Bone marrow (tissue), 2 donors: ENCODE data around the gene CHD2.

Experiments
- DNase-seq, 2 donors: peaks; one replicate each; lab custom pipeline; 2025; lab: John Stamatoyannopoulos, UW

Gene CHD2

GRCh38 chr15:93068581-93069199 lies 168.6 kb downstream of the CHD2 start:
- no peak for DNase-seq

- no peak for DNase-seq
These were observed 170.0 kb downstream of the CHD2 start for GRCh38 chr15:93070132-93070531.

DNA sequence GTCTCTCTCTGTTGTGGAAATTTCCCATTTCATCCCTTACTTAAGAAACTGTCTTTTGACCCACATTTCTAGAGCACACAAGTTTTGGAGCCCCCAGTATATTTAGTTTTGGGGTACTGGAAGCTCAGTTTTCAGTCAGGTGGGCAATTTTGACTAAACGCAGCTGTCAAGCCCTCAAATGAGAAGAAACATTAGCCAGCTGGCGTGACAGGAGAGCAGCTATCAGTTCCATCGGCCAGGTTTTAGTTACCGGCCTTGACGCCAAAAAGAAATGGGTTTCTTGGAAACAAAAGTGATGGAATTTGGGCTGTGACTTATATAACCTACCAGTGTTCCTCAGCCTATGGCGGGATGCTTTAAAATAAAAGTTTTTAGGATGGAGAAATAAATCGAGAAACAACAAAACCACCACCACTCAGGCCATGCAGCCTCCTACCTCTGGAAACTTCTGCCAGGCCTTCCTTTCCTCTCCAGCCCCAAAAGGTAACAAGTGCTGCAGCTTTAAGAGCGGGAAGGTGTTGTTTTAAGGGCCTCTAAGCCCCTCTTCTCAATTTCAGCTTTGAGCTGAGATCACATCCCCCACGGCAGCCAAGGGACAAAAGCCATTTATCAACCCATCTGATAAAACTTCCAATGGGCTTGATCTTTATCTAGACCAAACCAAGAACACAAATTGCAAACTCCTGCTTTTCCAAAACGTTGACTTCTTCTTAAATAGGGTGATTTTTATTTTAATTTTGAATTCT lies 170.6 kb downstream of the CHD2 start:
- DNase-seq, result no peak

DNA sequence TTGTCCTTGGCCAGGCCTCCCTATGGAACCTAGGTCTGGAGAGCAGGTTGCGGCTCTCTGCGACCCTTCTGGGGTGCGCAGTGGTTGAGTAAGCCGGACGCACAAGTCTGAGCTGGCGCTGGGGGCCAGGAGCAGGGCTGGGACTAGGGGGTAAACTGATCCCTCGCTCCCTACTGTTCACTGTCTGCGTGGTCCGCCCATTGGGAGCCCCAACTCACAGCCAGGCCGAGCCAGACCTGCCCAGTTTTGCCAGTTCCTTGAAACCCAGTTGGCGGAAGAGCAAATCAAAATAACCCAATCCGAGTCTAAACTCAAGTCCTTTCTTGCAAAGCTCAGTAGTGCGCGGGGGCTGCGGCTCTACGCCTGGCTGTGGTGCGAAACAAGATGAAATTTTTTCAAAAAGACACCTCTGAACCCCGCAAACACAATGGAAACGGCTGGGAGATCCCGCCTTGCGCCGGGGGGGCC lies 171.4 kb downstream of the CHD2 start:
- DNase-seq, result no peak

DNA sequence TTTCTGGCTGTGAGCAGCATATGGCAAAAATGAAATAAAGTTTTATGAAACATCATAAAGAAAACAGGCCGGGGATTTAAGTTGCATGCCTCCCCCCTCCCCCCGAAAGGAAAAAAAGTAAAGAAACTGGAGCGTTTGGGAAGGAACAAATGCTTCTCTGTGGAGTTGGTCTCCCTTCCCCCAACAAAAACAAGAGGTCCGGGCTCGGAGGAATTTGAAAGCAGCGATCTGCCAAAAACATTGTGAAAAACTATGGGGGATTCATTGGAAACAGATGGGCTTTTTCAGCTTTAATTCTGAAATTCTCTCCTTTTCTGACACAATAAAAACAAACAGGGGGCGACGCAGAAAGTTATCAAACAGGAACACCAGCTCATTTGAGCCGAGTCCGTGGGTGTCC lies 171.9 kb downstream of the CHD2 start:
- no peak for DNase-seq

DNA sequence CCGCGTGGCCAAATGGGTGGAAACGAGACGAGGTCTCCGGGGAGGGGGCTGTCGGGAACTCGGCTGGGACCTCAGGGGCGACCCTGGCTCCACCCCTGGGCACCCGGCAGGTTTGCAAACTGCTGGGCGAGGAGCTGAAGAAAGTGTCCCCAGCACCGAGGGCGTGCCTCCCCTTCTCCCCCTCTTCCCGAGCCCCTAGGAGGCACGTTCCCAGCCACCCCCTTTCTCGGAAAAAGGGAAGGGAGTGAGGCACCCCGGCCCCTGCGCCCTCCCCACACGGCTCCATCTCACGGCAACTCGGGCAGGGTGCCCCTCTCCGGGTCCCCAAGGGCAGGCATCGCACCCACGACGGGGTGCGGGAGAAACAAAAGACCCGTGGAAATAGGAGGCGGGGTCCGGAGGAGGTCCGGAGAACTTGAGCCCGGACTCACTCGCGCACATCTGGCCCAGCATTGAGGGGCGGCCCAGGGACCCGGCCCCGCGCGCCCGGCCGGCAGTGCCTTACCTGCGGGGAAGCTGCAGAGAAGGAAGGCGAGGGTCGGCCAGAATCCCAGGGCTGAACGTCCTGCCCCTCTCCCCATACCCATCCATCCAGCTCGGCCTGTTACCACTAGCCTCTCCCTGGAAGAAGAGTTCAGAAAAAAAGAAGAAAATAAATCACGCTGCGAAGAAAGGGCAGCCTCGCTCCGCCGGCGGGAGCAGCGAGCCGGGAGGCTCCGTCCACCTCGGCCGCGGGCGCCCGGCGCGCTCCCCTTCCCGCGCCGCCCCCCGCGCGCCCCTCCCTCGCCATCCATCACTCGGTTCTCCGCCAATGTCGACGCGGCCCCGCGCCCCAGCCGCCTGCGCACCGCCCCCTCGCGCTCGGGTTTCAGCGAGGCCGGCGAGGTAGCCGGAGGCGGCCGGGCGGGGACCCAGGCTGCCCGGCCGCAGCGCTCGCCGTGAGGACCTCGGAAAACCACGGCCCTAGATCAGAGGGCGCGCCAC lies 172.6 kb downstream of the CHD2 start:
- DNase-seq, result no peak

DNA sequence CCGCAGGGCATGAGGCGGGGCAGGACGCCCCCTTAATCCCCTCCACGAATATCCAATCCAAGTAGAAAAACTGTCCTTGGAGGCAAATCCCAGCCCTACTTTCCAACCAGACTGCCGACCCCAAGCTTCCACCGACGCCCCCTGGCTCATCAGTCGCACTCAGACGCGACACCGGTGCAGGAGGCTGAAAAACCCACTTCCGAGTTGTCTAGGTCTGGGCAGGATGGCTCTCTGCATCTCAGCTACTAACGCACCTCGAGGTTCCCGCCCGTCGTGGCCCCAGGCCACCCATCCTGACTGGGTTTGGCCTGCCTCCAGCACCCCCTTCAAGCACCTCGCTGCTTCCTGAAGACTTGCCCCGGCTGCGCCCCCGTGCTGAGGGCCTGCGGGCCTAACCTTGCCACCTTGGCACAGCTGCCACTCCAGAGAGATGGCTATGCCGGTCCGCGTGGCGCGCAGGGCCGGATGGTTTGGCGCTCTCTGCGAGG lies 173.4 kb downstream of the CHD2 start:
- no peak for DNase-seq

DNA sequence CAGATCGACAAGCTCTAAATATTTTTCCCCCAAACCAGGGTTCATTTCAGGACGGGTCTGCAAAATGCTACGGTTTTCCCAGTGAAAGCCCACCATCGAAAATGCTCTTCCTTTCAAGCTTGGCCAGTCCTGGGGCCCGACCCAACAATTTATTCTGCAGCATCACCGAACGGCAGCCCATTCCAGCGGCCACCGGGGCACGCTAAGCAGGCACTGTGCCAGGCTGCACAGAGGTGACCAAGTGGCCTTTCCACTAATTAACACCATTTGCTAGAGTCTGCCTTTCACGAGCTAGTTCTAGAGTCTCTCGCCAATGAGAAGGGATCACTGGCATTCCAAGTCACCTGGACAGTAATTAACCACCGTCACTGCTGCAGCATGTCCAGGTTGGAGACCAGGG lies 174.5 kb downstream of the CHD2 start:
- DNase-seq, result no peak

- no peak for DNase-seq
These were observed 176.1 kb downstream of the CHD2 start for GRCh38 chr15:93076217-93076616.

GRCh38 chr15:93076875-93077274 lies 176.8 kb downstream of the CHD2 start:
- no peak for DNase-seq
